Endothelial cell of umbilical vein (primary cell): Measurements from ENCODE around the gene ARFGAP3. TPM values are rescaled to one million over a fixed set of nuclear protein-coding genes. Genes with fewer than 3 reads are reported as not detected.

Experiments used
- BruUV-seq: library from RNA; stranded (reverse); fragments of 400-500 nt; replicated peaks from 2 replicates; lab custom pipeline; 2021; lab: Mats Ljungman, UMichigan
- CTCF ChIA-PET: fragments of 300-600, 350-600 bp; sonication (Branson Sonifier 250); formaldehyde crosslinking; loops from one replicate; lab custom pipeline; 2021; ENCODE audit warnings: antibody characterized with exemption, inconsistent platforms; lab: Charles Lee
- POLR2A ChIA-PET: fragments of 300-600, 350-600 bp; sonication (Branson Sonifier 250); formaldehyde crosslinking; loops from one replicate; lab custom pipeline; 2021; ENCODE audit warnings: antibody characterized with exemption, inconsistent platforms; lab: Charles Lee
- DNase-seq: peaks from one replicate; pipeline ENCODE4 v3.0.0-alpha.2; 2011; ENCODE audit warnings: low read depth, low spot score
- FAIRE-seq: peaks from 2 replicates; lab custom pipeline; 2011; peaks lifted over from hg19 to GRCh38; lab: Jason Lieb, UNC
- H2AFZ ChIP-seq: 2 replicates; pipeline ENCODE4 v1.6.0; 2012; ENCODE audit warnings: low read depth, low read length, control low read depth, inconsistent platforms
- H3K27ac ChIP-seq: 2 replicates; pipeline ENCODE4 v1.5.1; 2011; ENCODE audit warnings: low read depth, mild to moderate bottlenecking, control low read depth, low read length, moderate library complexity; ENCODE audit not compliant: insufficient read depth
- H3K27me3 ChIP-seq, 2 experiments: 2 replicates each; pipeline versions ENCODE4 v1.6.0 to v1.6.1; 2011; ENCODE audit warnings: low read length in 2 of 2, mixed read lengths in 1 of 2; ENCODE audit not compliant: control insufficient read depth in 2 of 2, insufficient read depth in 2 of 2
- H3K36me3 ChIP-seq, 2 experiments: 2 replicates in 1 of 2; 3 replicates in 1 of 2; pipeline ENCODE4 v1.5.1; 2011; ENCODE audit warnings: low read length in 2 of 2, mild to moderate bottlenecking in 1 of 2, moderate library complexity in 1 of 2; ENCODE audit not compliant: control insufficient read depth in 2 of 2, insufficient read depth in 2 of 2; ENCODE audit errors: extremely low read depth in 1 of 2
- H3K4me1 ChIP-seq: 3 replicates; pipeline ENCODE4 v1.5.1; 2011; ENCODE audit warnings: mild to moderate bottlenecking, low read length; ENCODE audit not compliant: control insufficient read depth, insufficient read depth; ENCODE audit errors: extremely low read depth
- H3K4me2 ChIP-seq: 2 replicates; pipeline ENCODE4 v1.6.1; 2011; ENCODE audit warnings: low read length, control low read depth, mixed read lengths; ENCODE audit not compliant: insufficient read depth
- H3K4me3 ChIP-seq, 3 experiments: fragments of 200-600 bp in 1 of 3; sonication (generic), shearing (Covaris generic) in 1 of 3; replicated peaks in 1 of 3; 2 replicates each; pipeline ENCODE4 v1.5.1; 2011 to 2016; ENCODE audit warnings: control low read depth in 3 of 3, low read length in 3 of 3, mild to moderate bottlenecking in 2 of 3, inconsistent platforms in 1 of 3, low read depth in 1 of 3, moderate library complexity in 1 of 3; ENCODE audit not compliant: insufficient read depth in 1 of 3
- H3K79me2 ChIP-seq: 2 replicates; pipeline ENCODE4 v1.6.0; 2012; ENCODE audit warnings: low read length, inconsistent platforms; ENCODE audit not compliant: control insufficient read depth, insufficient read depth
- H3K9ac ChIP-seq: replicated peaks from 2 replicates; pipeline ENCODE3; 2011; ENCODE audit warnings: low read length, control low read depth; ENCODE audit not compliant: insufficient read depth; ENCODE audit errors: extremely low read depth
- H3K9me1 ChIP-seq: replicated peaks from 3 replicates; pipeline ENCODE4 v1.6.0; 2011; ENCODE audit warnings: mild to moderate bottlenecking, low read length; ENCODE audit not compliant: control insufficient read depth, insufficient read depth; ENCODE audit errors: extremely low read depth
- H3K9me3 ChIP-seq: replicated peaks from 2 replicates; pipeline ENCODE4 v1.5.1; 2012; ENCODE audit warnings: low read length, inconsistent platforms; ENCODE audit not compliant: control insufficient read depth, insufficient read depth
- H4K20me1 ChIP-seq: replicated peaks from 2 replicates; pipeline ENCODE3; 2011; ENCODE audit warnings: mild to moderate bottlenecking, low read length; ENCODE audit not compliant: control insufficient read depth, insufficient read depth; ENCODE audit errors: extremely low read depth
- EZH2 ChIP-seq: IDR thresholded peaks from 2 replicates; pipeline ENCODE4 v1.6.1; 2012; ENCODE audit warnings: borderline replicate concordance, low read depth, mild to moderate bottlenecking, moderate library complexity, low read length, inconsistent platforms; ENCODE audit not compliant: severe bottlenecking
- FOS ChIP-seq: IDR thresholded peaks from 2 replicates; pipeline ENCODE4 v1.6.1; 2011; ENCODE audit warnings: mild to moderate bottlenecking, low read length, moderate library complexity, borderline replicate concordance; ENCODE audit not compliant: insufficient read depth
- GATA2 ChIP-seq: IDR thresholded peaks from 2 replicates; pipeline ENCODE4 v1.7.0; 2011; ENCODE audit warnings: low read depth, mild to moderate bottlenecking, moderate library complexity, mixed read lengths, low read length; ENCODE audit not compliant: insufficient read length, insufficient read depth
- JUN ChIP-seq: IDR thresholded peaks from 2 replicates; pipeline ENCODE4 v1.6.1; 2011; ENCODE audit warnings: borderline replicate concordance, low read depth; ENCODE audit not compliant: insufficient read length, insufficient read depth
- MYC ChIP-seq: IDR thresholded peaks from one replicate; pipeline ENCODE4 v1.6.1; 2011; ENCODE audit warnings: mild to moderate bottlenecking, low read depth, low read length
- POLR2A ChIP-seq: IDR thresholded peaks from 2 replicates; pipeline ENCODE4 v1.6.1; 2012; ENCODE audit warnings: low read depth, mild to moderate bottlenecking, control low read depth, low read length
- POLR2AphosphoS5 ChIP-seq: IDR thresholded peaks from 2 replicates; pipeline ENCODE4 v1.6.1; 2012; ENCODE audit warnings: low read depth, mild to moderate bottlenecking, control low read depth, low read length, moderate library complexity; ENCODE audit not compliant: insufficient read depth
- dilution Hi-C: fragments of 300-500 bp; cut with MboI; formaldehyde crosslinking; loops from one replicate; pipeline ENCODE4 v1.15.0; 2019; ENCODE audit warnings: low sequenced_read_pairs; ENCODE audit not compliant: extremely low pct_ligation_motif_present
- intact Hi-C: fragments of 100-400 bp; cut with micrococcal nuclease; formaldehyde crosslinking; loops from one replicate; pipeline ENCODE4 v1.10.0; 2022
- polyA plus RNA-seq, 4 experiments: library from polyadenylated mRNA; depleted of rRNA in 3 of 4; stranded (reverse) in 3 of 4; unstranded in 1 of 4; fragments of >200 nt; gene quantifications; 2 replicates each; pipeline versions ENCODE4 v1.2.1 to v1.2.3, GENCODE V29; 2011 to 2012; ENCODE audit warnings: missing spikeins in 1 of 4
- total RNA-seq: library from RNA; stranded (reverse); gene quantifications from 2 replicates; pipeline ENCODE4 v1.2.3, GENCODE V29; 2021
- TF ChIP-seq, protein P1 (sequence below): IDR thresholded peaks from 2 replicates; pipeline ENCODE4 v1.6.1; 2011; ENCODE audit not compliant: insufficient read depth, insufficient read length
- TF ChIP-seq, protein P2 (sequence below), 2 donors: IDR thresholded peaks; 1 replicate in 1 of 2; 2 replicates in 1 of 2; pipeline ENCODE4 v1.5.1; 2011; ENCODE audit warnings: low read length in 2 of 2, mild to moderate bottlenecking in 2 of 2, moderate library complexity in 2 of 2, control low read depth in 1 of 2, inconsistent platforms in 1 of 2, low read depth in 1 of 2; ENCODE audit not compliant: insufficient read depth in 1 of 2; ENCODE audit errors: extremely low read depth in 1 of 2

Gene ARFGAP3
- total and polyA plus RNA-seq, 2 donors (not counting 3 experiments of a cell fraction or from before 2014, with no cell fraction given): 29.1 to 33.4 TPM

DNA sequence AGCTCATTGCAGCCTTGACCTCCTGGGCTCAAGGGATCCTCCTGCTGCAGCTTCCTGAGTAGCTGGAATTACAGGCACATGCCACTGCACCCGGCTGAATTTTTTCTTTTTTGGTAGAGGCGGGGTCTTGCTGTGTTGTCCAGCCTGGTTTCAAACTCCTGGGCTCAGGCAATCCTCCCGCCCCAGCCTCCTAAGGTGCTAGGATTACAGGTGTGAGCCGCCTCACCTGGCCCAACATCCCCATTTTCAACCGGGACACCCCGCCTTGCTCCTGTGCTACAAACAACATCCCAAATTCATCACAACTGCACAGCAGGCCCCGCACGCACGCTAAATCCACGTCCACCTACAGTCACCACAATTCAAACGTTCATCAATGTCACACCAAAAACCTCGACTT is 61.0 kb downstream of the ARFGAP3 start:
- no peaks in the 10 kb centered on the region for H3K27me3 ChIP-seq
- H2AFZ ChIP-seq: no peak overlapping the region
- ChIA-PET CTCF (interaction anchor here (1.0 to 1.3 kb wide), 3 partner anchors 9 to 24 kb away, joined by 3 to 4 read pairs (median 3); no protein-coding TSS in a partner anchor), POLR2A (interaction anchor here (0.6 kb wide), 1 partner anchor 271 kb away, joined by 4 read pairs; no protein-coding TSS in a partner anchor)
- no peak overlapping the region for H3K9ac ChIP-seq
- DNase-seq (no peak), FAIRE-seq (no peak)
- intact Hi-C loops: no loop called here
- no TSS peak for BruUV-seq
- H3K9me1 ChIP-seq: no peaks in the 10 kb centered on the region
- no peak overlapping the region for H3K4me3 ChIP-seq
- H4K20me1 ChIP-seq: no peaks in the 10 kb centered on the region
- H3K36me3 ChIP-seq: peaks cover 0 to 14% of the 10 kb centered on the region in 2 experiments
- dilution Hi-C loops: no loop called here
- no peaks in the 10 kb centered on the region for H3K9me3 ChIP-seq
- no peak overlapping the region for H3K4me2 ChIP-seq
- H3K4me1 ChIP-seq: peaks cover 8% of the 10 kb centered on the region
- H3K27ac ChIP-seq: no peak overlapping the region
- no peak for TF ChIP-seq FOS
- no peak for TF ChIP-seq GATA2
- TF ChIP-seq, protein P1, sequence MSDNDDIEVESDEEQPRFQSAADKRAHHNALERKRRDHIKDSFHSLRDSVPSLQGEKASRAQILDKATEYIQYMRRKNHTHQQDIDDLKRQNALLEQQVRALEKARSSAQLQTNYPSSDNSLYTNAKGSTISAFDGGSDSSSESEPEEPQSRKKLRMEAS: no peak
- no peak for TF ChIP-seq POLR2AphosphoS5
- no peak for TF ChIP-seq MYC
- TF ChIP-seq, protein P2, sequence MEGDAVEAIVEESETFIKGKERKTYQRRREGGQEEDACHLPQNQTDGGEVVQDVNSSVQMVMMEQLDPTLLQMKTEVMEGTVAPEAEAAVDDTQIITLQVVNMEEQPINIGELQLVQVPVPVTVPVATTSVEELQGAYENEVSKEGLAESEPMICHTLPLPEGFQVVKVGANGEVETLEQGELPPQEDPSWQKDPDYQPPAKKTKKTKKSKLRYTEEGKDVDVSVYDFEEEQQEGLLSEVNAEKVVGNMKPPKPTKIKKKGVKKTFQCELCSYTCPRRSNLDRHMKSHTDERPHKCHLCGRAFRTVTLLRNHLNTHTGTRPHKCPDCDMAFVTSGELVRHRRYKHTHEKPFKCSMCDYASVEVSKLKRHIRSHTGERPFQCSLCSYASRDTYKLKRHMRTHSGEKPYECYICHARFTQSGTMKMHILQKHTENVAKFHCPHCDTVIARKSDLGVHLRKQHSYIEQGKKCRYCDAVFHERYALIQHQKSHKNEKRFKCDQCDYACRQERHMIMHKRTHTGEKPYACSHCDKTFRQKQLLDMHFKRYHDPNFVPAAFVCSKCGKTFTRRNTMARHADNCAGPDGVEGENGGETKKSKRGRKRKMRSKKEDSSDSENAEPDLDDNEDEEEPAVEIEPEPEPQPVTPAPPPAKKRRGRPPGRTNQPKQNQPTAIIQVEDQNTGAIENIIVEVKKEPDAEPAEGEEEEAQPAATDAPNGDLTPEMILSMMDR (IDR thresholded peaks at IDR 0.05; ENCODE audit: extremely low read depth in 1 of 2, insufficient read depth in 1 of 2, low read depth in 1 of 2, low read length in 2 of 2): no peak
- TF ChIP-seq EZH2: no peak
- TF ChIP-seq POLR2A: no peak
- TF ChIP-seq JUN: no peak
- H3K79me2 ChIP-seq: no peaks in the 10 kb centered on the region
